ENCODE measurements around the gene C20orf204. TPM values are rescaled to one million over a fixed set of nuclear protein-coding genes. Genes with fewer than 3 reads are reported as not detected.

C20orf204 gene
- total and polyA plus RNA-seq, 2 donors (not counting 3 experiments of a cell fraction or from before 2014, with no cell fraction given) = 2.8 to 5.8 TPM

- dilution Hi-C loops (cut with MboI; ENCODE audit: extremely low pct_ligation_motif_present, low sequenced_read_pairs) = no loop called here
- intact Hi-C loops (cut with micrococcal nuclease) = no loop called here
- Histone ChIP-seq H3K4me1 (ENCODE audit: control insufficient read depth, extremely low read depth, insufficient read depth, low read length) (peaks cover 31% of the 10 kb centered on the region), H3K9me3 (replicated peaks; ENCODE audit: control insufficient read depth, insufficient read depth, low read length) (no peaks in the 10 kb centered on the region), H3K4me2 (ENCODE audit: insufficient read depth, low read length) (no peak overlapping the region), H3K27ac (ENCODE audit: insufficient read depth, low read depth, low read length) (no peak overlapping the region), H3K27me3 (ENCODE audit: control insufficient read depth in 2 of 2, insufficient read depth in 2 of 2, low read length in 2 of 2) (no peaks in the 10 kb centered on the region), H3K9me1 (replicated peaks; ENCODE audit: control insufficient read depth, extremely low read depth, insufficient read depth, low read length) (no peaks in the 10 kb centered on the region), H3K36me3 (ENCODE audit: control insufficient read depth in 2 of 2, extremely low read depth in 1 of 2, insufficient read depth in 2 of 2, low read length in 2 of 2) (peaks cover 0 to 13% of the 10 kb centered on the region in 2 experiments), H2AFZ (ENCODE audit: low read depth, low read length) (no peak overlapping the region), H3K4me3 (replicated peaks in 1 of 3; ENCODE audit: insufficient read depth in 1 of 3, low read depth in 1 of 3, low read length in 3 of 3) (no peak overlapping the region), H4K20me1 (replicated peaks; ENCODE audit: control insufficient read depth, extremely low read depth, insufficient read depth, low read length) (no peaks in the 10 kb centered on the region), H3K79me2 (ENCODE audit: control insufficient read depth, insufficient read depth, low read length) (no peaks in the 10 kb centered on the region), H3K9ac (replicated peaks; ENCODE audit: extremely low read depth, insufficient read depth, low read length) (no peak overlapping the region)
- peak; percentile 18 for TF ChIP-seq POLR2A (IDR thresholded peaks at IDR 0.05; ENCODE audit: low read depth, low read length)
- TF ChIP-seq POLR2AphosphoS5 (IDR thresholded peaks at IDR 0.05; ENCODE audit: insufficient read depth, low read depth, low read length) = no peak
- DNase-seq (ENCODE audit: low read depth, low spot score) (no peak), FAIRE-seq (no peak)
- CTCF ChIA-PET = interaction anchor here (0.8 to 7.5 kb wide), 2 partner anchors 19 to 56 kb away, joined by 4 to 412 read pairs; partner anchors contain the start of genes PRPF6, SOX18 and TCEA2
- POLR2A ChIA-PET = no interaction called here
- no TSS peak for BruUV-seq (replicated peaks)
Observed at GRCh38 chr20:64036346-64037198, 590 bp downstream of the C20orf204 start.

DNA sequence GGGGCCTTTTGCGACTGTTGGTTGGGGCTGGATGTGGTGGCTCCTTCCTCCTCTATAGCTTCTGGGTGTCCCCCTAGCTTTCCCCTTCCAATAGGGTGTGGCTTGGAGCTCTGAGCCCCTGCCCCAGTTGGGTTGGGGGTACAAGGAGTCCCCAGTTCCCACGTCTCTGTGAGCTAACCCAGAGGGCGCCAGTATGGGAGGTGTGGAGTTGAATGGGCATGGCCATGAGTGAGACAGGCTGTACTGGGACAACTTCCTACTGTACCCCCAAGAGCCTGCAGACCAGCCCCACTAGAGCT lies 1.2 kb downstream of the C20orf204 start:
- ChIA-PET POLR2A (no interaction called here), CTCF (interaction anchor here (0.8 to 7.5 kb wide), 2 partner anchors 18 to 57 kb away, joined by 4 to 412 read pairs; partner anchors contain the start of genes PRPF6, SOX18 and TCEA2)
- TF ChIP-seq EZH2 (IDR thresholded peaks at IDR 0.05; ENCODE audit: borderline replicate concordance, low read depth, low read length, severe bottlenecking) (no peak), GATA2 (IDR thresholded peaks at IDR 0.05; ENCODE audit: insufficient read depth, insufficient read length, low read depth, low read length) (no peak), FOS (IDR thresholded peaks at IDR 0.05; ENCODE audit: borderline replicate concordance, insufficient read depth, low read length) (no peak), POLR2AphosphoS5 (IDR thresholded peaks at IDR 0.05; ENCODE audit: insufficient read depth, low read depth, low read length) (no peak), JUN (IDR thresholded peaks at IDR 0.05; ENCODE audit: borderline replicate concordance, insufficient read depth, insufficient read length, low read depth) (no peak)
- TF ChIP-seq, protein P1, sequence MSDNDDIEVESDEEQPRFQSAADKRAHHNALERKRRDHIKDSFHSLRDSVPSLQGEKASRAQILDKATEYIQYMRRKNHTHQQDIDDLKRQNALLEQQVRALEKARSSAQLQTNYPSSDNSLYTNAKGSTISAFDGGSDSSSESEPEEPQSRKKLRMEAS (IDR thresholded peaks at IDR 0.05; ENCODE audit: insufficient read depth, insufficient read length) = no peak
- TF ChIP-seq, protein P2, sequence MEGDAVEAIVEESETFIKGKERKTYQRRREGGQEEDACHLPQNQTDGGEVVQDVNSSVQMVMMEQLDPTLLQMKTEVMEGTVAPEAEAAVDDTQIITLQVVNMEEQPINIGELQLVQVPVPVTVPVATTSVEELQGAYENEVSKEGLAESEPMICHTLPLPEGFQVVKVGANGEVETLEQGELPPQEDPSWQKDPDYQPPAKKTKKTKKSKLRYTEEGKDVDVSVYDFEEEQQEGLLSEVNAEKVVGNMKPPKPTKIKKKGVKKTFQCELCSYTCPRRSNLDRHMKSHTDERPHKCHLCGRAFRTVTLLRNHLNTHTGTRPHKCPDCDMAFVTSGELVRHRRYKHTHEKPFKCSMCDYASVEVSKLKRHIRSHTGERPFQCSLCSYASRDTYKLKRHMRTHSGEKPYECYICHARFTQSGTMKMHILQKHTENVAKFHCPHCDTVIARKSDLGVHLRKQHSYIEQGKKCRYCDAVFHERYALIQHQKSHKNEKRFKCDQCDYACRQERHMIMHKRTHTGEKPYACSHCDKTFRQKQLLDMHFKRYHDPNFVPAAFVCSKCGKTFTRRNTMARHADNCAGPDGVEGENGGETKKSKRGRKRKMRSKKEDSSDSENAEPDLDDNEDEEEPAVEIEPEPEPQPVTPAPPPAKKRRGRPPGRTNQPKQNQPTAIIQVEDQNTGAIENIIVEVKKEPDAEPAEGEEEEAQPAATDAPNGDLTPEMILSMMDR (IDR thresholded peaks at IDR 0.05; ENCODE audit: extremely low read depth in 1 of 2, insufficient read depth in 1 of 2, low read depth in 1 of 2, low read length in 2 of 2) = no peak
- Histone ChIP-seq H3K27ac (ENCODE audit: insufficient read depth, low read depth, low read length) (no peak overlapping the region), H3K79me2 (ENCODE audit: control insufficient read depth, insufficient read depth, low read length) (no peaks in the 10 kb centered on the region), H3K36me3 (ENCODE audit: control insufficient read depth in 2 of 2, extremely low read depth in 1 of 2, insufficient read depth in 2 of 2, low read length in 2 of 2) (peaks cover 0 to 10% of the 10 kb centered on the region in 2 experiments), H4K20me1 (replicated peaks; ENCODE audit: control insufficient read depth, extremely low read depth, insufficient read depth, low read length) (no peaks in the 10 kb centered on the region), H3K9me3 (replicated peaks; ENCODE audit: control insufficient read depth, insufficient read depth, low read length) (no peaks in the 10 kb centered on the region), H3K9ac (replicated peaks; ENCODE audit: extremely low read depth, insufficient read depth, low read length) (no peak overlapping the region), H2AFZ (ENCODE audit: low read depth, low read length) (no peak overlapping the region), H3K4me1 (ENCODE audit: control insufficient read depth, extremely low read depth, insufficient read depth, low read length) (peaks cover 37% of the 10 kb centered on the region), H3K4me3 (replicated peaks in 1 of 3; ENCODE audit: insufficient read depth in 1 of 3, low read depth in 1 of 3, low read length in 3 of 3) (no peak overlapping the region), H3K27me3 (ENCODE audit: control insufficient read depth in 2 of 2, insufficient read depth in 2 of 2, low read length in 2 of 2) (no peaks in the 10 kb centered on the region), H3K9me1 (replicated peaks; ENCODE audit: control insufficient read depth, extremely low read depth, insufficient read depth, low read length) (no peaks in the 10 kb centered on the region), H3K4me2 (ENCODE audit: insufficient read depth, low read length) (no peak overlapping the region)
- no peak for FAIRE-seq
- intact Hi-C loops (cut with micrococcal nuclease) = no loop called here
- TSS peak; percentile 8 for BruUV-seq (replicated peaks)
- dilution Hi-C loops (cut with MboI; ENCODE audit: extremely low pct_ligation_motif_present, low sequenced_read_pairs) = no loop called here
- no peak for DNase-seq (ENCODE audit: low read depth, low spot score)

All from endothelial cell of umbilical vein (primary cell).